Smooth muscle cell (in vitro differentiated cells): ENCODE results near the gene DGCR6. TPM values are rescaled to one million over a fixed set of nuclear protein-coding genes. Genes with fewer than 3 reads are reported as not detected.
A peak's percentile ranks its signal among the peaks of the same experiment; 100 is the strongest.
"Not testable (repeated sequence)": the region's sequence is repeated elsewhere in the genome, so short reads cannot be mapped to it uniquely, and the experiment has no call there.

ENCODE experiments used
- DNase-seq: peaks from one replicate; lab custom pipeline; 2025; ENCODE audit not compliant: unreplicated experiment; lab: John Stamatoyannopoulos, UW
- H2AFZ ChIP-seq: fragments of 200-600 bp; sonication (generic); 2 replicates; pipeline ENCODE4 v1.6.0; 2016; ENCODE audit warnings: antibody characterized with exemption, low read depth, mild to moderate bottlenecking
- H3F3A ChIP-seq: fragments of 200-600 bp; sonication (generic); 2 replicates; pipeline ENCODE4 v1.6.0; 2017; ENCODE audit warnings: antibody characterized with exemption, low read depth
- H3K27ac ChIP-seq: fragments of 200-600 bp; sonication (generic); 2 replicates; pipeline ENCODE4 v1.5.1; 2016; ENCODE audit warnings: low read depth, mild to moderate bottlenecking
- H3K27me3 ChIP-seq: fragments of 200-600 bp; sonication (generic); 2 replicates; pipeline ENCODE4 v1.6.1; 2016; ENCODE audit warnings: low read depth, mild to moderate bottlenecking
- H3K36me3 ChIP-seq: fragments of 200-600 bp; sonication (generic); 2 replicates; pipeline ENCODE4 v1.5.1; 2016; ENCODE audit warnings: low read depth
- H3K4me1 ChIP-seq: fragments of 200-600 bp; sonication (generic); 2 replicates; pipeline ENCODE4 v1.5.1; 2016; ENCODE audit warnings: low read depth
- H3K4me2 ChIP-seq: fragments of 200-600 bp; sonication (generic); 2 replicates; pipeline ENCODE4 v1.6.0; 2016; ENCODE audit warnings: mild to moderate bottlenecking
- H3K4me3 ChIP-seq: fragments of 200-600 bp; sonication (generic); 2 replicates; pipeline ENCODE4 v1.5.1; 2016; ENCODE audit warnings: mild to moderate bottlenecking
- H3K79me2 ChIP-seq: fragments of 200-600 bp; sonication (generic); 2 replicates; pipeline ENCODE4 v1.6.0; 2016; ENCODE audit warnings: low read depth, mild to moderate bottlenecking
- H3K9ac ChIP-seq: fragments of 200-600 bp; sonication (generic); 2 replicates; pipeline ENCODE4 v1.6.0; 2016; ENCODE audit warnings: low read depth
- H3K9me3 ChIP-seq: fragments of 200-600 bp; sonication (generic); replicated peaks from 2 replicates; pipeline ENCODE4 v1.5.1; 2016; ENCODE audit warnings: low read depth
- H4K20me1 ChIP-seq: fragments of 200-600 bp; sonication (generic); 2 replicates; pipeline ENCODE4 v1.6.0; 2016; ENCODE audit warnings: low read depth
- WGBS: methylation state at CpG from one replicate; pipeline ENCODE4 v1.1.7; 2016; ENCODE audit warnings: low lambda C conversion rate; 5-methylcytosine and 5-hydroxymethylcytosine counted together
- polyA plus RNA-seq: library from polyadenylated mRNA; unstranded; fragments of >200 nt; fragmentation: Nextera tagmentation; extraction: Ambion mirVana; gene quantifications from 2 replicates; pipeline ENCODE4 v1.2.1, GENCODE V29; 2016
- total RNA-seq: library from RNA; depleted of rRNA; stranded (reverse); fragments of >200 nt; gene quantifications from 2 replicates; pipeline ENCODE4 v1.2.3, GENCODE V29; 2014
- TF ChIP-seq, protein P1 (sequence below): fragments of 200-600 bp; sonication (generic); IDR thresholded peaks from 2 replicates; pipeline ENCODE4 v1.5.1; 2017; ENCODE audit warnings: borderline replicate concordance, mild to moderate bottlenecking, antibody characterized with exemption; ENCODE audit not compliant: insufficient read depth, poor library complexity, severe bottlenecking

Gene DGCR6
- total and polyA plus RNA-seq, 2 experiments from 2014 or later: 3.1 to 4.9 TPM

DNA sequence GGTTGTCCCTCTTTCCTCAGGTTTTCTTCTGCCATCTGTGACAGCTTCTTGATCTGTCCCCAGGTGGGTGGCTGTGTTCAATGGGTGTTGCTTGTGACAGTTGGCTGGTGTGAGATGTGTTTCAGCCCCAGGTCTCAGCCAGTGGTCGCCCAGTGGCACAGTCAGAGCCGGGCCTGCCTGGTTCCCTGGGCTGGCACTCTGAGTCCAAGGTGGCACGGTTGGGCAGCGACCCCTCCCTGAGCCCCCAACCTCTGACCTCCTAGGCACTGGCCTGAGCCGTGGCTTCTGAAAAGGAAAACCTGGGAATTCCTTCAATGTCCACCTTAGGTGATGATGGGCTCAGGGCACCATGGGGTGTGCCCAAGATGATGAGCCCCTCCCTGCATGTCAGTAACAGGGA lies 44.0 kb downstream of the DGCR6 start:
- WGBS: 92% methylated on average over 5 of the region's 5 CpGs
- H3F3A ChIP-seq: no peaks in the 10 kb centered on the region
- H3K4me2 ChIP-seq: no peak overlapping the region
- H3K36me3 ChIP-seq: no peaks in the 10 kb centered on the region
- no peaks in the 10 kb centered on the region for H3K9me3 ChIP-seq
- H3K4me3 ChIP-seq: no peak overlapping the region
- no peak overlapping the region for H2AFZ ChIP-seq
- DNase-seq: no peak
- TF ChIP-seq, protein P1, sequence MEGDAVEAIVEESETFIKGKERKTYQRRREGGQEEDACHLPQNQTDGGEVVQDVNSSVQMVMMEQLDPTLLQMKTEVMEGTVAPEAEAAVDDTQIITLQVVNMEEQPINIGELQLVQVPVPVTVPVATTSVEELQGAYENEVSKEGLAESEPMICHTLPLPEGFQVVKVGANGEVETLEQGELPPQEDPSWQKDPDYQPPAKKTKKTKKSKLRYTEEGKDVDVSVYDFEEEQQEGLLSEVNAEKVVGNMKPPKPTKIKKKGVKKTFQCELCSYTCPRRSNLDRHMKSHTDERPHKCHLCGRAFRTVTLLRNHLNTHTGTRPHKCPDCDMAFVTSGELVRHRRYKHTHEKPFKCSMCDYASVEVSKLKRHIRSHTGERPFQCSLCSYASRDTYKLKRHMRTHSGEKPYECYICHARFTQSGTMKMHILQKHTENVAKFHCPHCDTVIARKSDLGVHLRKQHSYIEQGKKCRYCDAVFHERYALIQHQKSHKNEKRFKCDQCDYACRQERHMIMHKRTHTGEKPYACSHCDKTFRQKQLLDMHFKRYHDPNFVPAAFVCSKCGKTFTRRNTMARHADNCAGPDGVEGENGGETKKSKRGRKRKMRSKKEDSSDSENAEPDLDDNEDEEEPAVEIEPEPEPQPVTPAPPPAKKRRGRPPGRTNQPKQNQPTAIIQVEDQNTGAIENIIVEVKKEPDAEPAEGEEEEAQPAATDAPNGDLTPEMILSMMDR: no peak
- H3K27ac ChIP-seq: no peak overlapping the region
- no peak overlapping the region for H3K9ac ChIP-seq
- H3K79me2 ChIP-seq: no peaks in the 10 kb centered on the region
- H4K20me1 ChIP-seq: no peaks in the 10 kb centered on the region
- no peaks in the 10 kb centered on the region for H3K4me1 ChIP-seq
- peaks cover 5% of the 10 kb centered on the region for H3K27me3 ChIP-seq

- no peak overlapping the region for H2AFZ ChIP-seq
- H3K4me3 ChIP-seq: no peak overlapping the region
- no peak overlapping the region for H3K27ac ChIP-seq
- H3K9ac ChIP-seq: no peak overlapping the region
- no peaks in the 10 kb centered on the region for H3K4me1 ChIP-seq
- H3K9me3 ChIP-seq: no peaks in the 10 kb centered on the region
- no peaks in the 10 kb centered on the region for H3F3A ChIP-seq
- TF ChIP-seq, protein P1: no peak
- WGBS: 80% methylated on average over 4 of the region's 6 CpGs
- H3K36me3 ChIP-seq: no peaks in the 10 kb centered on the region
- no peak overlapping the region for H3K4me2 ChIP-seq
- no peak for DNase-seq
- H3K27me3 ChIP-seq: peaks cover 5% of the 10 kb centered on the region
- H4K20me1 ChIP-seq: no peaks in the 10 kb centered on the region
- no peaks in the 10 kb centered on the region for H3K79me2 ChIP-seq
Observed at GRCh38 chr22:18952022-18952421, 45.9 kb downstream of the DGCR6 start.

DNA sequence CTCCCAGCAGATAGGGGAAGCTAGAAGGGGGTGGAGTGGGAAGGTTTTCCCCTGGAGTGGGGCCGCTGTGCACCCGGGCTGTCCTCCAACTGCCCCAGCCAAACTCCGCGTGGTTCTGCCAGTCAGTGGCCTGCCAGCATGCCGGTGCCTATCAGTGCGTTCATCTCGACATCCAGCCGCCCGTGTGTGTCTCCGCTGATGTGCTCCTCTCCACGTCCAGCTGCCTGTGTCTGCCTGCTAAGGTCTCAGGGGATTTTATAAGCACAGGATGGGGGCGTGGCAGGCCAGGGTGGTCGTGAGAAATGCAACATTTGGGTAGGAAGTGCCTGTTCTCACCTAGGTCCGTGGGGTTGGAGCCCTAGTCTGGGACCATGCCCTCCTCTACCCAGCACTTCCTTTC lies 47.0 kb downstream of the DGCR6 start:
- H3K9ac ChIP-seq, H3K9me3 ChIP-seq, H2AFZ ChIP-seq, H3K4me2 ChIP-seq, H3K4me3 ChIP-seq, H3K79me2 ChIP-seq, H3K27ac ChIP-seq, H3K4me1 ChIP-seq, H3K36me3 ChIP-seq, H3K27me3 ChIP-seq, H3F3A ChIP-seq, H4K20me1 ChIP-seq, DNase-seq: not testable (repeated sequence)
- 85% methylated on average over 14 of the region's 14 CpGs for WGBS

- not testable (repeated sequence) for H3K36me3 ChIP-seq, H3K9ac ChIP-seq, H3K79me2 ChIP-seq, H3K27me3 ChIP-seq, H3K27ac ChIP-seq, H3K9me3 ChIP-seq, H4K20me1 ChIP-seq, H3F3A ChIP-seq, H3K4me3 ChIP-seq, H3K4me1 ChIP-seq, H3K4me2 ChIP-seq, H2AFZ ChIP-seq
- 31% methylated on average over 6 of the region's 14 CpGs for WGBS
- TF ChIP-seq, protein P1: peak; percentile 81
- peak; percentile 21 for DNase-seq
Observed at GRCh38 chr22:18954303-18954989, 48.3 kb downstream of the DGCR6 start.
